ENCODE measurements around the gene ADIPOR2.

- TF ChIP-seq CTCF (conservative IDR thresholded peaks at IDR 0.05; ENCODE audit: low read length) (no peak), EZH2phosphoT487 (IDR thresholded peaks at IDR 0.05; ENCODE audit: borderline replicate concordance, low read depth, low read length) (no peak)
Observed at GRCh38 chr12:1778911-1779310, 88.0 kb downstream of the ADIPOR2 start.
